Caco-2 (cell line): ENCODE results near the gene LSM14B. TPM values are rescaled to one million over a fixed set of nuclear protein-coding genes. Genes with fewer than 3 reads are reported as not detected.

Experiments
- BruUV-seq: library from RNA; stranded (reverse); fragments of 400-500 nt; replicated peaks from 2 replicates; lab custom pipeline; 2021; lab: Mats Ljungman, UMichigan
- CTCF ChIA-PET: fragments of 300-600 bp; sonication (Branson Sonifier 250); formaldehyde crosslinking; loops from one replicate; lab custom pipeline; 2022; ENCODE audit warnings: antibody characterized with exemption; lab: Charles Lee
- POLR2A ChIA-PET: fragments of 300-600 bp; sonication (Branson Sonifier 250); formaldehyde crosslinking; loops from one replicate; lab custom pipeline; 2022; ENCODE audit warnings: antibody characterized with exemption; lab: Charles Lee
- DNase-seq, 2 experiments: peaks; one replicate each; pipeline versions ENCODE4 v3.0.0 to v3.0.0-alpha.2; 2020 to 2022
- H3K27me3 ChIP-seq: replicated peaks from 2 replicates; pipeline ENCODE4 v1.6.0; 2011; ENCODE audit warnings: low read length; ENCODE audit not compliant: control insufficient read depth, insufficient read depth
- H3K36me3 ChIP-seq: 2 replicates; pipeline ENCODE4 v1.5.1; 2011; ENCODE audit warnings: low read length; ENCODE audit not compliant: control insufficient read depth, insufficient read depth
- H3K4me1 ChIP-seq: fragments of 250-450 bp; sonication (Bioruptor Pico); 2 replicates; pipeline ENCODE4 v1.5.1; 2020; ENCODE audit warnings: mild to moderate bottlenecking
- H3K4me3 ChIP-seq: 2 replicates; pipeline ENCODE4 v1.5.1; 2011; ENCODE audit warnings: low read depth, mild to moderate bottlenecking, control low read depth, low read length
- H3K9me3 ChIP-seq: fragments of 250-450 bp; sonication (Bioruptor Pico); 2 replicates; pipeline ENCODE4 v1.5.1; 2020; ENCODE audit warnings: mild to moderate bottlenecking, moderate library complexity
- H3K27ac Mint-ChIP-seq: one replicate; pipeline ENCODE4 v1.8.0; 2022; ENCODE audit warnings: mixed read lengths; ENCODE audit not compliant: unreplicated experiment
- H3K27me3 Mint-ChIP-seq: one replicate; pipeline ENCODE4 v1.8.0; 2022; ENCODE audit warnings: mixed read lengths; ENCODE audit not compliant: insufficient read depth, unreplicated experiment
- H3K36me3 Mint-ChIP-seq: one replicate; pipeline ENCODE4 v1.8.0; 2022; ENCODE audit warnings: mild to moderate bottlenecking, mixed read lengths; ENCODE audit not compliant: insufficient read depth, unreplicated experiment
- H3K4me1 Mint-ChIP-seq: one replicate; pipeline ENCODE4 v1.8.0; 2022; ENCODE audit warnings: low read depth, mixed read lengths; ENCODE audit not compliant: unreplicated experiment
- H3K4me3 Mint-ChIP-seq: one replicate; pipeline ENCODE4 v1.8.0; 2022; ENCODE audit warnings: mild to moderate bottlenecking, moderate library complexity, mixed read lengths; ENCODE audit not compliant: unreplicated experiment
- H3K9me3 Mint-ChIP-seq: one replicate; pipeline ENCODE4 v1.8.0; 2022; ENCODE audit warnings: mixed read lengths; ENCODE audit not compliant: unreplicated experiment
- intact Hi-C: fragments of 100-400 bp; cut with micrococcal nuclease; formaldehyde crosslinking; loops from one replicate; pipeline ENCODE4 v1.10.0; 2022; ENCODE audit not compliant: unreplicated experiment
- total RNA-seq: library from RNA; stranded (reverse); gene quantifications from 2 replicates; pipeline ENCODE4 v1.2.3, GENCODE V29; 2022
- TF ChIP-seq, protein P1 (sequence below), 2 experiments: fragments of 200-600 bp in 1 of 2; IDR thresholded peaks; 1 replicate in 1 of 2; 2 replicates in 1 of 2; pipeline versions ENCODE4 v1.5.1 to v1.8.0; 2011 to 2022; ENCODE audit warnings: antibody characterized with exemption in 1 of 2, control low read depth in 1 of 2, inconsistent platforms in 1 of 2, low read depth in 1 of 2, low read length in 1 of 2, mild to moderate bottlenecking in 1 of 2, moderate library complexity in 1 of 2; ENCODE audit not compliant: insufficient read depth in 1 of 2, severe bottlenecking in 1 of 2, unreplicated experiment in 1 of 2

Gene LSM14B
- total RNA-seq, 1 experiment from 2014 or later, result 154 TPM

DNA sequence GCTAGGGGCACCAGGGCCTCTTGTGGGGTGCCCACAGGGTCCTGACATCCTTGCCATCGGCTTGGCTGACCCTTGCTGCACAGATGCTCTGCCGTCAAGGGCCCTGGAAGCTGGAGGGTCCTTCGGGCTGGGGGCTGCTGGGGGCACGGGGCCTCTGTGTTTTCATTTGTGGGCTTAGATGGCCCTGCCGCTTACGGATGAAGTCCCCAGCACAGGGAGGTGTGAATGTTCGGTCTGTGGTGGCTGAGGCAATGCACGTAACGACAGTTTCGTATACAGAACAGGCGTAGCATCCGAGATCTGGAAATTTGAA lies 35.8 kb downstream of the LSM14B start:
- DNase-seq, result no peak
- BruUV-seq, result no TSS peak
- Mint-ChIP-seq H3K4me1 (peaks cover 11% of the 10 kb centered on the region), H3K27ac (no peak overlapping the region), H3K9me3 (peaks cover 5% of the 10 kb centered on the region), H3K36me3 (peaks cover 69% of the 10 kb centered on the region), H3K27me3 (no peaks in the 10 kb centered on the region), H3K4me3 (no peak overlapping the region)
- Histone ChIP-seq H3K9me3 (no peaks in the 10 kb centered on the region), H3K27me3 (no peaks in the 10 kb centered on the region), H3K36me3 (peaks cover 8% of the 10 kb centered on the region), H3K4me1 (peaks cover 24% of the 10 kb centered on the region), H3K4me3 (no peak overlapping the region)
- ChIA-PET POLR2A (no interaction called here), CTCF (no interaction called here)
- TF ChIP-seq, protein P1, sequence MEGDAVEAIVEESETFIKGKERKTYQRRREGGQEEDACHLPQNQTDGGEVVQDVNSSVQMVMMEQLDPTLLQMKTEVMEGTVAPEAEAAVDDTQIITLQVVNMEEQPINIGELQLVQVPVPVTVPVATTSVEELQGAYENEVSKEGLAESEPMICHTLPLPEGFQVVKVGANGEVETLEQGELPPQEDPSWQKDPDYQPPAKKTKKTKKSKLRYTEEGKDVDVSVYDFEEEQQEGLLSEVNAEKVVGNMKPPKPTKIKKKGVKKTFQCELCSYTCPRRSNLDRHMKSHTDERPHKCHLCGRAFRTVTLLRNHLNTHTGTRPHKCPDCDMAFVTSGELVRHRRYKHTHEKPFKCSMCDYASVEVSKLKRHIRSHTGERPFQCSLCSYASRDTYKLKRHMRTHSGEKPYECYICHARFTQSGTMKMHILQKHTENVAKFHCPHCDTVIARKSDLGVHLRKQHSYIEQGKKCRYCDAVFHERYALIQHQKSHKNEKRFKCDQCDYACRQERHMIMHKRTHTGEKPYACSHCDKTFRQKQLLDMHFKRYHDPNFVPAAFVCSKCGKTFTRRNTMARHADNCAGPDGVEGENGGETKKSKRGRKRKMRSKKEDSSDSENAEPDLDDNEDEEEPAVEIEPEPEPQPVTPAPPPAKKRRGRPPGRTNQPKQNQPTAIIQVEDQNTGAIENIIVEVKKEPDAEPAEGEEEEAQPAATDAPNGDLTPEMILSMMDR (IDR thresholded peaks at IDR 0.05; ENCODE audit: insufficient read depth in 1 of 2, low read depth in 1 of 2, low read length in 1 of 2, severe bottlenecking in 1 of 2, unreplicated experiment in 1 of 2), result no peak
- intact Hi-C loops, result no loop called here

DNA sequence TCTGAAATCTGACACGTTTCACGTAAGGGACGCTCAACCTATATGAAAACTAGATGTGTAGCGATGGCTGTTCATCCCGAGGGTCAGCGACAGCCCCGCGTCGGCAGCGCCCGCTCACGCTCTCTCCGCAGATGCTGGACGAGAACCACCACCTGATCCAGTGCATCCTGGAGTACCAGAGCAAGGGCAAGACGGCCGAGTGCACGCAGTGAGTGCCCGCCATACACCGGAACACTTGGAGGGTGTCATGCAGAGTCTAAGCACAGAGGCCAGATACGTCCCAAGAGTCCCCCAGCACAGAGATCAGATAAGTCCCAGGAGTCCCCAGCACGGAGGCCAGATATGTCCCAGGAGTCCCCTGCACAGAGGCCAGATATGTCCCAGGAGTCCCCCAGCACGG lies 36.3 kb downstream of the LSM14B start:
- no peak for DNase-seq
- Mint-ChIP-seq H3K4me3 (no peak overlapping the region), H3K27ac (no peak overlapping the region), H3K27me3 (no peaks in the 10 kb centered on the region), H3K36me3 (peaks cover 69% of the 10 kb centered on the region), H3K4me1 (peaks cover 11% of the 10 kb centered on the region), H3K9me3 (no peaks in the 10 kb centered on the region)
- H3K4me1 ChIP-seq, result peaks cover 24% of the 10 kb centered on the region
- H3K36me3 ChIP-seq, result peaks cover 8% of the 10 kb centered on the region
- POLR2A ChIA-PET, result no interaction called here
- H3K4me3 ChIP-seq, result no peak overlapping the region
- CTCF ChIA-PET, result no interaction called here
- intact Hi-C loops, result no loop called here
- no TSS peak for BruUV-seq
- H3K27me3 ChIP-seq, result no peaks in the 10 kb centered on the region
- TF ChIP-seq, protein P1 (IDR thresholded peaks at IDR 0.05; ENCODE audit: insufficient read depth in 1 of 2, low read depth in 1 of 2, low read length in 1 of 2, severe bottlenecking in 1 of 2, unreplicated experiment in 1 of 2), result no peak
- H3K9me3 ChIP-seq, result no peaks in the 10 kb centered on the region

DNA sequence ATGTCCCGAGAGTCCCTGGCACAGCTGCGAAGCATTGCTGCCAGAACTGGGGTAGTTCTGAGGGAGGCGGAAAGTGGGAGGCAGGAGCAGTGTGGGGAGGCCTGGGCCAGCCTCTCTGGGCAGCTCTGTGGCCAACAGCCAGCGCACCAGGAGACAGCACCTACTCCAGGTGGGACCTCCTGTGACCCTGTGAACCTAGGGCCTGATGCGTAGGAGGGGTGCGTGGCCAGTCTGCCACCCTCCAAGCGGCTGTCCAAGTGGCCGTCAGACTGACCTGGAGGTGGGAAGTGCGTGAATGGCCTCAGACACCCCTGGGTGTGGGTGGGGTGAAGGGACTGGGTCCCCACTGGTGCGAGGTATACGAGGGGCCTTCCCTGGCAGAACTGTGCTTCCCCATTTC lies 36.8 kb downstream of the LSM14B start:
- no peaks in the 10 kb centered on the region for H3K27me3 ChIP-seq
- no peaks in the 10 kb centered on the region for H3K9me3 ChIP-seq
- BruUV-seq, result no TSS peak
- peaks cover 24% of the 10 kb centered on the region for H3K4me1 ChIP-seq
- H3K9me3 Mint-ChIP-seq, result no peaks in the 10 kb centered on the region
- H3K36me3 ChIP-seq, result peaks cover 7% of the 10 kb centered on the region
- CTCF ChIA-PET, result no interaction called here
- H3K27me3 Mint-ChIP-seq, result no peaks in the 10 kb centered on the region
- POLR2A ChIA-PET, result no interaction called here
- no peak overlapping the region for H3K27ac Mint-ChIP-seq
- peaks cover 11% of the 10 kb centered on the region for H3K4me1 Mint-ChIP-seq
- H3K36me3 Mint-ChIP-seq, result peaks cover 69% of the 10 kb centered on the region
- no peak overlapping the region for H3K4me3 ChIP-seq
- H3K4me3 Mint-ChIP-seq, result no peak overlapping the region
- DNase-seq, result no peak
- TF ChIP-seq, protein P1 (IDR thresholded peaks at IDR 0.05; ENCODE audit: insufficient read depth in 1 of 2, low read depth in 1 of 2, low read length in 1 of 2, severe bottlenecking in 1 of 2, unreplicated experiment in 1 of 2), result no peak
- intact Hi-C loops, result no loop called here
